Esophagus squamous epithelium (tissue), 5 donors: ENCODE data around the gene TESK1. TPM values are rescaled to one million over a fixed set of nuclear protein-coding genes. Genes with fewer than 3 reads are reported as not detected.

Source experiments
- DNase-seq: peaks from one replicate; lab custom pipeline; 2025; lab: John Stamatoyannopoulos, UW
- H3K27ac ChIP-seq, 4 donors: fragments of 200-600 bp; sonication (generic); one replicate each; pipeline ENCODE4 v1.5.1; 2016 to 2019; ENCODE audit warnings: mild to moderate bottlenecking in 1 of 4
- H3K27me3 ChIP-seq, 4 donors: fragments of 200-600 bp; sonication (generic); 1 replicate in 3 of 4; 2 replicates in 1 of 4; pipeline versions ENCODE4 v1.5.1 to v1.6.0; 2017 to 2021; ENCODE audit warnings: antibody characterized with exemption in 1 of 4
- H3K36me3 ChIP-seq, 3 donors: fragments of 200-600 bp; sonication (generic); one replicate each; pipeline ENCODE4 v1.5.1; 2016 to 2019
- H3K4me1 ChIP-seq, 3 donors: fragments of 200-600 bp; sonication (generic); one replicate each; pipeline ENCODE4 v1.5.1; 2017 to 2019
- H3K4me3 ChIP-seq, 4 donors: fragments of 200-600 bp; sonication (generic); 1 replicate in 3 of 4; 2 replicates in 1 of 4; pipeline ENCODE4 v1.5.1; 2016 to 2019; ENCODE audit warnings: mild to moderate bottlenecking in 2 of 4, moderate library complexity in 1 of 4
- H3K9me3 ChIP-seq, 3 donors: fragments of 200-600 bp; sonication (generic); one replicate each; pipeline ENCODE4 v1.5.1; 2016 to 2019
- CTCF ChIP-seq, 6 experiments: fragments of 450-650 bp in 4 of 6; fragments of 200-600 bp in 2 of 6; sonication (generic) in 2 of 6; IDR thresholded peaks; one replicate each; pipeline ENCODE4 v1.5.1; 2016 to 2019; ENCODE audit warnings: antibody characterized with exemption in 6 of 6, mild to moderate bottlenecking in 4 of 6, moderate library complexity in 4 of 6
- POLR2A ChIP-seq, 4 donors: fragments of 450-650 bp; IDR thresholded peaks; one replicate each; pipeline ENCODE4 v1.6.1; 2017; ENCODE audit warnings: antibody characterized with exemption in 4 of 4, mild to moderate bottlenecking in 4 of 4, moderate library complexity in 3 of 4
- WGBS, 2 donors: methylation state at CpG; one replicate each; pipeline ENCODE4 v1.1.5; 2018; 5-methylcytosine and 5-hydroxymethylcytosine counted together
- intact Hi-C: fragments of 100-400 bp; cut with DNase I; formaldehyde crosslinking; loops from one replicate; pipeline ENCODE4 v1.15.0; 2022
- total RNA-seq, 4 donors: library from RNA; depleted of rRNA; stranded (reverse); fragments of >200 nt; gene quantifications; one replicate each; pipeline ENCODE4 v1.1.0, GENCODE V29; 2016
- donor health status: DM: yes; HTN: yes; CAD: no.

The TESK1 gene
- total RNA-seq, 4 donors from 2014 or later: 10.1 to 22.1 (median 14.4) TPM

GRCh38 chr9:35599763-35600604, 5.1 kb upstream of the TESK1 start:
- Histone ChIP-seq H3K36me3 (no peaks in the 10 kb centered on the region), H3K4me1 (peaks cover 3 to 25% (median 10%) of the 10 kb centered on the region in 3 donors), H3K4me3 (no peak overlapping the region), H3K27ac (no peak overlapping the region), H3K27me3 (no peaks in the 10 kb centered on the region), H3K9me3 (no peaks in the 10 kb centered on the region)
- TF ChIP-seq CTCF (IDR thresholded peaks at IDR 0.05) (no peak), POLR2A (IDR thresholded peaks at IDR 0.05) (no peak)
- intact Hi-C loops: loop anchor here (10.0 kb wide), 2 partner anchors 85 to 135 kb away; partner anchors contain the start of genes CREB3, TLN1 and TPM2
- 74 to 75% methylated on average over 2 to 5 of the region's 14 CpGs for WGBS, 2 donors
- DNase-seq: no peak

GRCh38 chr9:35603506-35603985, 1.5 kb upstream of the TESK1 start:
- intact Hi-C loops: loop anchor here (10.0 kb wide), 2 partner anchors 81 to 131 kb away; partner anchors contain the start of genes CREB3, TLN1 and TPM2
- Histone ChIP-seq H3K36me3 (peaks cover 5 to 19% (median 7%) of the 10 kb centered on the region in 3 donors), H3K27ac (peak overlapping the region; percentile 77 to 98 (median 96)), H3K4me1 (peaks cover 15 to 46% (median 16%) of the 10 kb centered on the region in 3 donors), H3K9me3 (no peaks in the 10 kb centered on the region), H3K27me3 (no peaks in the 10 kb centered on the region), H3K4me3 (peak overlapping the region; percentile 24 to 96 (median 80))
- no peak for TF ChIP-seq POLR2A (IDR thresholded peaks at IDR 0.05)
- no peak for TF ChIP-seq CTCF (IDR thresholded peaks at IDR 0.05)
- no peak for DNase-seq
- 1 to 3% methylated on average over 16 to 18 of the region's 18 CpGs for WGBS, 2 donors

- peaks cover 10 to 24% (median 13%) of the 10 kb centered on the region in 3 donors for H3K36me3 ChIP-seq
- TF ChIP-seq CTCF (IDR thresholded peaks at IDR 0.05) (peak; percentile 83 to 99 (median 98)), POLR2A (IDR thresholded peaks at IDR 0.05) (peak in 3 of 4 donors; percentile 37 to 72 (median 59))
- no peaks in the 10 kb centered on the region for H3K9me3 ChIP-seq
- H3K27ac ChIP-seq: peak overlapping the region; percentile 89 to 98 (median 96)
- H3K4me1 ChIP-seq: peaks cover 15 to 46% (median 16%) of the 10 kb centered on the region in 3 donors
- no peaks in the 10 kb centered on the region for H3K27me3 ChIP-seq
- 0 to 4% methylated on average over 5 to 15 of the region's 41 CpGs for WGBS, 2 donors
- H3K4me3 ChIP-seq: peak overlapping the region; percentile 63 to 96 (median 84)
- intact Hi-C loops: loop anchor here (10.0 kb wide), 2 partner anchors 81 to 131 kb away; partner anchors contain the start of genes CREB3, TLN1 and TPM2
- DNase-seq: peak; percentile 98
Measured at GRCh38 chr9:35603986-35604577, 980 bp upstream of the TESK1 start.

GRCh38 chr9:35605351-35606137, 482 bp downstream of the TESK1 start:
- Histone ChIP-seq H3K4me3 (peak overlapping the region; percentile 63 to 96 (median 84)), H3K36me3 (peaks cover 14 to 39% (median 17%) of the 10 kb centered on the region in 3 donors), H3K27me3 (no peaks in the 10 kb centered on the region), H3K9me3 (no peaks in the 10 kb centered on the region), H3K27ac (peak overlapping the region; percentile 89 to 98 (median 96)), H3K4me1 (peaks cover 15 to 40% (median 16%) of the 10 kb centered on the region in 3 donors)
- no peak for TF ChIP-seq CTCF (IDR thresholded peaks at IDR 0.05)
- no peak for TF ChIP-seq POLR2A (IDR thresholded peaks at IDR 0.05)
- 0% methylated on average over 3 to 5 of the region's 76 CpGs for WGBS, 2 donors
- no peak for DNase-seq
- intact Hi-C loops: loop anchor here (10.0 kb wide), 2 partner anchors 79 to 129 kb away; partner anchors contain the start of genes CREB3, TLN1 and TPM2
